A549 (cell line): Measurements from ENCODE around the gene VWF.

Experiments
- CHD4 ChIP-seq: fragments of 200-600 bp; sonication (generic); IDR thresholded peaks from 2 replicates; pipeline ENCODE4 v1.6.1; 2016; ENCODE audit warnings: antibody characterized with exemption, mild to moderate bottlenecking, borderline replicate concordance
- GATA3 ChIP-seq: IDR thresholded peaks from 2 replicates; pipeline ENCODE4 v1.6.1; 2012; ENCODE audit warnings: borderline replicate concordance
- HOXB13 ChIP-seq: fragments of 250-450 bp; sonication (Bioruptor Pico); IDR thresholded peaks from 2 replicates; pipeline ENCODE4 v1.5.0; 2020; ENCODE audit warnings: low read depth, mild to moderate bottlenecking, moderate library complexity
- JUN ChIP-seq, 2 experiments: fragments of >200 bp; sonication (Bioruptor Twin); formaldehyde crosslinking; IDR thresholded peaks; 2 replicates in 1 of 2; 3 replicates in 1 of 2; pipeline ENCODE4 v1.6.1; 2016 to 2017
- MYC ChIP-seq: IDR thresholded peaks from 2 replicates; pipeline ENCODE4 v1.6.1; 2012; ENCODE audit warnings: mild to moderate bottlenecking, inconsistent platforms, low read length, improper control_type of control experiment, borderline replicate concordance
- REST ChIP-seq: fragments of 200-600 bp; sonication (generic); IDR thresholded peaks from 2 replicates; pipeline ENCODE4 v1.6.1; 2016; ENCODE audit warnings: antibody characterized with exemption, mild to moderate bottlenecking, moderate library complexity

DNA sequence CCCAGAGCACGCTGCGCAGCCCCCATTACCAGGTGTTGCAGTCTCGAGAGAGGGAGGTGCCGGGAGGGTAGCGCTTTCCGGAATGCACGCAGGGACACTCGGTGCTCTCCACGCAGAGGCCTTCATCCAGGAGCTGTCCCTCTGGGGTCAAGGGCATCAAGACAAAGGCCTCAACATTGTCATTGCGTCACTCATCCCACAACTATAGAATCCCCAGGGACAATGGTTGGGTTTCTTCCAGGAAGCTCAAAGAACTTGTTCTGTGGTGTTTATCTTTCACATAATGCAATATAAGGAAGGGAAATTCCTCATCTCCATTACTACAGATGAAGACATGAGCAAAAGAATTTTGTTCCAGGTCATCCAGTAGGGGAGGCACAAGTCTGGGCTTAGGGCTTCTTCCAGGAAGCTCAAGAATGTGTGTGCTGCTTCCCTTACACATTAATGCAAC is 52.1 kb downstream of the VWF start:
- TF ChIP-seq GATA3 (no peak), CHD4 (no peak), MYC (no peak), HOXB13 (CRISPR knock-in tag) (no peak), JUN (IDR thresholded peaks at IDR 0.05) (no peak), REST (no peak)
